H1 (cell line): ENCODE measurements around the gene DYRK1A. TPM values are rescaled to one million over a fixed set of nuclear protein-coding genes. Genes with fewer than 3 reads are reported as not detected.

ENCODE experiments used
- CTCF ChIA-PET: fragments of 300-600 bp; sonication (Branson Sonifier 250); formaldehyde crosslinking; loops from one replicate; lab custom pipeline; 2021; ENCODE audit not compliant: partially characterized antibody; lab: Charles Lee
- POLR2A ChIA-PET: fragments of 300-600 bp; sonication (Branson Sonifier 250); formaldehyde crosslinking; loops from one replicate; lab custom pipeline; 2021; ENCODE audit warnings: inconsistent platforms; ENCODE audit not compliant: partially characterized antibody; lab: Charles Lee
- DNase-seq, 2 experiments: peaks; one replicate each; pipeline versions ENCODE4 v3.0.0 to v3.0.0-alpha.2; 2010 to 2022; ENCODE audit warnings: low spot score in 2 of 2, low read depth in 1 of 2, mixed read lengths in 1 of 2
- FAIRE-seq: peaks from 2 replicates; lab custom pipeline; 2011; peaks lifted over from hg19 to GRCh38; lab: Jason Lieb, UNC
- H2AFZ ChIP-seq: 2 replicates; pipeline ENCODE4 v1.8.1; 2012; ENCODE audit warnings: low read length, inconsistent platforms
- H2AK5ac ChIP-seq: 2 replicates; pipeline ENCODE4 v1.6.1; 2013; ENCODE audit warnings: low read depth, low read length
- H2BK120ac ChIP-seq: replicated peaks from 2 replicates; pipeline ENCODE3; 2013; ENCODE audit warnings: low read depth, low read length, inconsistent platforms
- H2BK12ac ChIP-seq: 2 replicates; pipeline ENCODE4 v1.6.1; 2013; ENCODE audit warnings: low read depth, low read length
- H2BK15ac ChIP-seq: 2 replicates; pipeline ENCODE4 v1.6.1; 2013; ENCODE audit warnings: low read length
- H2BK20ac ChIP-seq: 2 replicates; pipeline ENCODE4 v1.6.1; 2013; ENCODE audit warnings: low read length
- H2BK5ac ChIP-seq: 2 replicates; pipeline ENCODE4 v1.6.1; 2013; ENCODE audit warnings: low read depth, low read length
- H3K14ac ChIP-seq: 2 replicates; pipeline ENCODE4 v1.6.1; 2013; ENCODE audit warnings: inconsistent platforms; ENCODE audit not compliant: insufficient read length
- H3K18ac ChIP-seq: 2 replicates; pipeline ENCODE4 v1.6.1; 2013; ENCODE audit warnings: low read length; ENCODE audit errors: extremely low read depth
- H3K23ac ChIP-seq: 2 replicates; pipeline ENCODE4 v1.6.1; 2013; ENCODE audit warnings: inconsistent platforms; ENCODE audit not compliant: insufficient read length
- H3K23me2 ChIP-seq: 2 replicates; pipeline ENCODE4 v1.6.1; 2013; ENCODE audit warnings: low read depth, low read length
- H3K27ac ChIP-seq: 2 replicates; pipeline ENCODE4 v1.6.1; 2011; ENCODE audit warnings: low read depth, low read length, inconsistent platforms
- H3K27me3 ChIP-seq, 4 experiments: replicated peaks in 1 of 4; 1 replicate in 1 of 4; 2 replicates in 3 of 4; pipeline versions ENCODE4 v1.6.1 to v1.8.1; 2011 to 2013; ENCODE audit warnings: low read length in 3 of 4, mild to moderate bottlenecking in 3 of 4, inconsistent platforms in 2 of 4, mixed read lengths in 2 of 4, moderate library complexity in 1 of 4; ENCODE audit not compliant: control insufficient read depth in 3 of 4, insufficient read depth in 3 of 4; ENCODE audit errors: extremely low read depth in 1 of 4
- H3K36me3 ChIP-seq, 4 experiments: 2 replicates each; pipeline versions ENCODE4 v1.6.1 to v1.8.1; 2011 to 2013; ENCODE audit warnings: mild to moderate bottlenecking in 4 of 4, low read length in 3 of 4, moderate library complexity in 2 of 4, control low read depth in 1 of 4, inconsistent platforms in 1 of 4; ENCODE audit not compliant: insufficient read depth in 4 of 4, control insufficient read depth in 2 of 4
- H3K4ac ChIP-seq: replicated peaks from 2 replicates; pipeline ENCODE3; 2013; ENCODE audit warnings: low read length, low read depth, mixed read lengths, inconsistent platforms; ENCODE audit not compliant: insufficient read length
- H3K4me1 ChIP-seq, 4 experiments: replicated peaks in 1 of 4; 1 replicate in 1 of 4; 2 replicates in 3 of 4; pipeline versions ENCODE4 v1.6.1 to v1.8.1; 2011 to 2013; ENCODE audit warnings: low read length in 3 of 4, inconsistent platforms in 2 of 4, mixed read lengths in 1 of 4; ENCODE audit not compliant: insufficient read depth in 4 of 4, control insufficient read depth in 3 of 4
- H3K4me2 ChIP-seq, 2 experiments: 2 replicates each; pipeline versions ENCODE4 v1.6.1 to v1.8.1; 2011 to 2013; ENCODE audit warnings: low read depth in 2 of 2, low read length in 2 of 2, control low read depth in 1 of 2, inconsistent platforms in 1 of 2, mild to moderate bottlenecking in 1 of 2; ENCODE audit not compliant: insufficient read depth in 1 of 2
- H3K4me3 ChIP-seq, 4 experiments: fragments of 200-600, 300-600 bp in 1 of 4; sonication (generic), shearing (Covaris generic), sonication (Bioruptor Twin) in 1 of 4; 2 replicates each; pipeline versions ENCODE4 v1.5.1 to v1.8.1; 2011 to 2016; ENCODE audit warnings: low read length in 4 of 4, low read depth in 3 of 4, control low read depth in 2 of 4, inconsistent platforms in 2 of 4, mild to moderate bottlenecking in 2 of 4, mixed read lengths in 1 of 4, moderate library complexity in 1 of 4; ENCODE audit not compliant: insufficient read depth in 2 of 4; ENCODE audit errors: extremely low read depth in 1 of 4
- H3K56ac ChIP-seq: replicated peaks from 2 replicates; pipeline ENCODE3; 2013; ENCODE audit warnings: low read depth, mild to moderate bottlenecking, mixed read lengths, low read length, inconsistent platforms; ENCODE audit not compliant: insufficient read length
- H3K79me1 ChIP-seq: 2 replicates; pipeline ENCODE4 v1.6.1; 2013; ENCODE audit warnings: low read depth, low read length, control low read depth
- H3K79me2 ChIP-seq, 2 experiments: 2 replicates each; pipeline versions ENCODE4 v1.6.1 to v1.8.1; 2012 to 2013; ENCODE audit warnings: low read length in 2 of 2, mild to moderate bottlenecking in 2 of 2, inconsistent platforms in 1 of 2; ENCODE audit not compliant: insufficient read depth in 2 of 2, control insufficient read depth in 1 of 2
- H3K9ac ChIP-seq, 4 experiments: replicated peaks in 1 of 4; 1 replicate in 1 of 4; 2 replicates in 3 of 4; pipeline versions ENCODE4 v1.6.1 to v1.8.1; 2011 to 2013; ENCODE audit warnings: low read depth in 3 of 4, low read length in 3 of 4, control low read depth in 2 of 4, mild to moderate bottlenecking in 2 of 4, moderate library complexity in 2 of 4, inconsistent platforms in 1 of 4; ENCODE audit errors: extremely low read depth in 1 of 4
- H3K9me3 ChIP-seq, 2 experiments: 2 replicates each; pipeline versions ENCODE4 v1.6.1 to v1.8.1; 2012 to 2013; ENCODE audit warnings: mild to moderate bottlenecking in 2 of 2, moderate library complexity in 2 of 2, control low read depth in 1 of 2, inconsistent platforms in 1 of 2, low read depth in 1 of 2, low read length in 1 of 2, mixed read lengths in 1 of 2; ENCODE audit not compliant: insufficient read depth in 2 of 2
- H4K20me1 ChIP-seq, 2 experiments: replicated peaks in 1 of 2; 2 replicates each; pipeline versions ENCODE3 to v1.8.1; 2011 to 2013; ENCODE audit warnings: inconsistent platforms in 2 of 2, low read length in 2 of 2, mild to moderate bottlenecking in 1 of 2; ENCODE audit not compliant: insufficient read depth in 2 of 2, control insufficient read depth in 1 of 2
- H4K5ac ChIP-seq: 2 replicates; pipeline ENCODE4 v1.6.1; 2013; ENCODE audit warnings: low read length, low read depth, mixed read lengths, inconsistent platforms; ENCODE audit not compliant: insufficient read length
- H4K8ac ChIP-seq: 2 replicates; pipeline ENCODE4 v1.8.0; 2013; ENCODE audit warnings: mild to moderate bottlenecking, moderate library complexity, low read length, inconsistent platforms; ENCODE audit not compliant: insufficient read depth; ENCODE audit errors: extremely low read depth
- H4K91ac ChIP-seq: replicated peaks from 2 replicates; pipeline ENCODE3; 2013; ENCODE audit warnings: low read length, mixed read lengths, inconsistent platforms; ENCODE audit not compliant: insufficient read length
- CREB1 ChIP-seq: IDR thresholded peaks from 2 replicates; pipeline ENCODE4 v1.6.1; 2012; ENCODE audit warnings: inconsistent platforms
- KDM4A ChIP-seq: IDR thresholded peaks from one replicate; pipeline ENCODE4 v1.7.1; 2012; ENCODE audit warnings: low read depth, mild to moderate bottlenecking, moderate library complexity, low read length, inconsistent platforms; ENCODE audit not compliant: severe bottlenecking
- SP1 ChIP-seq: IDR thresholded peaks from 2 replicates; pipeline ENCODE4 v1.6.1; 2011; ENCODE audit warnings: low read depth, low read length
- WGBS, 2 experiments: shearing (Covaris generic) in 1 of 2; methylation state at CpG; one replicate each; pipeline versions ENCODE4 v1.1.6 to v1.1.7; 2013 to 2015; ENCODE audit warnings: low lambda C conversion rate in 2 of 2, mixed read lengths in 2 of 2, inconsistent platforms in 1 of 2, low coverage in 1 of 2, missing lambda C conversion rate in 1 of 2; ENCODE audit not compliant: insufficient replicate concordance in 2 of 2, insufficient coverage in 1 of 2, insufficient read length in 1 of 2; ENCODE audit errors: extremely low coverage in 1 of 2, missing lambda C conversion rate in 1 of 2; 5-methylcytosine and 5-hydroxymethylcytosine counted together
- polyA plus RNA-seq, 7 experiments: library from polyadenylated mRNA; depleted of rRNA in 3 of 7; stranded (reverse) in 5 of 7; unstranded in 2 of 7; fragments of >200 nt in 5 of 7; fragments of 200-250 nt in 2 of 7; gene quantifications; 1 replicate in 5 of 7; 2 replicates in 1 of 7; 4 replicates in 1 of 7; pipeline versions ENCODE4 v1.2.1 to v1.2.3, GENCODE V29; 2011 to 2013; ENCODE audit warnings: missing spikeins in 2 of 7, mixed read lengths in 2 of 7
- total RNA-seq: library from RNA; stranded (reverse); fragmentation: NEBNext Ultra II Directional; extraction: Animal tissue kit (Norgen Biotek cat#: 25700); gene quantifications from 2 replicates; pipeline ENCODE4 v1.2.1, GENCODE V29; 2021

DYRK1A gene
- total and polyA plus RNA-seq, 2 of the 8 experiments (the other 6 are each of a cell fraction or from before 2014, with no cell fraction given), result 61.1 to 62.2 TPM

DNA sequence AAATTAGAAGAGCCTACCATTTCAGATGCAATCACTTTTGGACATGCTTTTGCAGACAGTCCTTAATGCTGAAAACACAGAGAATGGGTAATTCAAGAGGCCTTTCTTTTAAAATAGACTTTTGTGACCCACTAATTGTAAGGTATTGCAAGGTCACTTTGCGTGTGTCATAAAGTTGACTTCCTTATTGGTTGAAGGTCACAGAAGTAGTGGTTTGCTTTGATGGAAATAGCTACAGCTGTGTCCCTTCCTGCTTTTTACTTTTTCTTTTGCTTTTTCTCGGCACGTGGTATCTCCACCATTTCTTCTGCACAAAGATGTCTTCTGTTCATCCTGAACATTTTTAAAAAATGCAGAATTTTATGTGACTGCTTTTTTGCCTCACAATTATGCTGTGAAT is 146.8 kb downstream of the DYRK1A start:
- no peak overlapping the region for H2BK12ac ChIP-seq
- H3K27ac ChIP-seq, result 0 out of 2 replicates have a peak overlapping the region, but pooled peaks have one; percentile 19
- H2BK5ac ChIP-seq, result peak overlapping the region; percentile 36; the same call in 1 of the 2 replicates
- H3K9me3 ChIP-seq, result no peaks in the 10 kb centered on the region
- no peak overlapping the region for H3K18ac ChIP-seq
- no peaks in the 10 kb centered on the region for H4K20me1 ChIP-seq
- no peak overlapping the region for H3K56ac ChIP-seq
- peaks cover 0 to 12% (median 9%) of the 10 kb centered on the region in 4 experiments; a peak in 5 of 7 replicates for H3K4me1 ChIP-seq
- H2BK120ac ChIP-seq, result no peak overlapping the region
- no peak overlapping the region for H2AK5ac ChIP-seq
- H3K36me3 ChIP-seq, result peaks cover 12 to 55% (median 39%) of the 10 kb centered on the region in 4 experiments
- no peak overlapping the region for H4K5ac ChIP-seq
- H2BK20ac ChIP-seq, result no peak overlapping the region
- H3K14ac ChIP-seq, result no peak overlapping the region
- no peak overlapping the region for H3K9ac ChIP-seq
- no peak overlapping the region; a peak in 1 of 4 replicates for H3K4me2 ChIP-seq
- no peaks in the 10 kb centered on the region for H3K27me3 ChIP-seq
- no peak overlapping the region for H3K4me3 ChIP-seq
- H3K79me1 ChIP-seq, result no peaks in the 10 kb centered on the region
- H3K79me2 ChIP-seq, result peaks cover 3 to 26% of the 10 kb centered on the region in 2 experiments; a peak in 2 of 4 replicates
- peaks cover 1% of the 10 kb centered on the region; the same call in 1 of the 2 replicates for H3K23me2 ChIP-seq
- no peak overlapping the region for H3K4ac ChIP-seq
- CTCF ChIA-PET, result interaction anchor here (0.6 to 2.2 kb wide), 3 partner anchors 16 to 255 kb away, joined by 3 to 6 read pairs (median 3); no protein-coding TSS in a partner anchor
- WGBS, 2 experiments, result 90% methylated on average over 3 of the region's 3 CpGs; no CpG with 5 or more reads in 1 of the 2 experiments
- H3K23ac ChIP-seq, result no peak overlapping the region
- DNase-seq, result no peak
- TF ChIP-seq CREB1 (no peak), SP1 (no peak), KDM4A (no peak)
- TF ChIP-seq, all 59 proteins: peak for 0
- Histone ChIP-seq H4K8ac (no peak overlapping the region), H2BK15ac (no peak overlapping the region), H4K91ac (no peak overlapping the region), H2AFZ (no peak overlapping the region)
- FAIRE-seq, result no peak
- POLR2A ChIA-PET, result no interaction called here
